Tongue (tissue), 2 donors: Measurements from ENCODE around the gene MRPL10. TPM values are rescaled to one million over a fixed set of nuclear protein-coding genes. Genes with fewer than 3 reads are reported as not detected.

Experiments
- DNase-seq: peaks from one replicate; pipeline ENCODE4 v3.0.0-alpha.2; 2015
- total RNA-seq: library from RNA; depleted of rRNA; stranded (reverse); fragments of >200 nt; gene quantifications from one replicate; pipeline ENCODE4 v1.2.3, GENCODE V29; 2014

Gene MRPL10
- 16.1 TPM for total RNA-seq

DNA sequence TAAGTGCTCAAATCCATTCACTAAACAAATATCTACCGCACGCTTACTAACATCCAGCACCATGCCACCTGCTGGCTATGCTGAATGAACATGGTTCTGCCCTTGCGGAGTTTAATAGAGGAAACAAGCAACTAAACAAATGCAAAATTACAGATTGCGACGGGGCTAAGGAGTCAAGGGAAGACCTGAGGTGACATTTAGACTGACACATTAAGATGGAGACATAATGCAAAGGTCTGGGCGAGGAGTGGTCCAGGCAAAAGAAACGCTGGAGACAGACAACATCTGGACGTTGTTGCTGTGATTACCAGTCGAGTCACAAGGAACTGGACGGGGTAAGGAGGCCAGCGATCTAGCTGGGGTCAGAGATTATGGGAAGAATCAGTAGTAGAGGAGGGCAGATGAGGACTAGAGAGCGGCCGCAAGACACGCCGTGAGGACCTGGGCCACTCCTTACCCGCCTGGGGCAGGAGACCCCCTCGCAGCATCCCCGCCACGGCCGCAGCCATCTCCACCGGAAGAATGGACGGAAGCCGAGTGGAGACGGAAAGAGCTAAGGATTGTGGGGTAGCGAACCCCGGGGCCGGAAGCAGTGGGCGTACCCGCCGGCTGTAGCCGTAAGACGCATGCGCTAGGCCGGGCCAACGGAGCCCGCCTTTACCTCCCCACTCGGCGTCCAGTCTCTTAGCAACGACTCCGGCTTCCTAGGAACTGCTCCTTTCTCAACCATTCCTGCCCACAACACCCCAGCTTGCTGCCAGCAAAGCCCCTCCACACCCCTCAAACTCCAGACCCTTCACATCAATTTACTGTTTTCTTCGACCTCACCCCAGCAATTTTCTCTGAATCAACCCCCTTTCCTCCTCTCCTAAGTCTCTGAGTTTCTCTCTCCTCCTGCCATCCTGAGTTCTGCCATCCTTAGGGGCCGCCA, at the start of gene MRPL10, which contains the start of gene LRRC46:
MRPL10 (minus strand) TSS at position 539 of the 931 bp plus-strand sequence; CDS start at position 509, 30 bp downstream.
LRRC46 (plus strand) TSS at position 668 of the 931 bp plus-strand sequence. CDS start 320 bp downstream, outside the sequence.
- peak; percentile 98 for DNase-seq

DNA sequence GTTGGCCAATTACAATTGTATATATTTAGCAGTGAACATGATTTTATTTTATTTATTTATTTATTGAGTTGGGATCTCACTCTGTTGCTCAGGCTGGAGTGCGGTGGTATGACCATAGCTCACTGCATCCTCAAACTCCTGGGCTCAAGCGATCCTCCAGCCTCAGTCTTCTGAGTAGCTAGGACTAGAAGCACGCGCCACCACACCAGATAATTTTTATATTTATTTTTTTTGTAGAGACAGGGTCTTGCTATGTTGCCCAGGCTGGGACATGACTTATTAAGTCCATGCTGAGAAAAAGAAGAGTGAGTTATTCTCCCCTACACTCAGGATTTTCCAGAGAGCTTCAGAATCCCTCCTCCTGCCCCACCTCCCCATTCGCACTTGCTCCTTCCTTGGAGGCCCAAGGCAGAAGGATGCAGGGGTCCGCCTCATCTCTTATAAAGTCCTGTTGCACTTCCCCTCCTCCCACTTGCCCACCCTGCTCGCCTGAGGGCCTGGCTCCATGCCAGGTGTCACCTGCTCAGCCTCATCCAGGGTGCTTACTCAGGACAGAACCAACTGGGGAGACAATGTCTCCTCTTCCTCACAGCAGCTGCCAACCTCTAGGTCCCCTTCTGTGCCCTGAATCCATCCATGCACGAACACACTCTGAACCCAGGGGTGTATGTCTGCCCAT, 48.6 kb upstream of the MRPL10 start:
- no peak for DNase-seq

DNA sequence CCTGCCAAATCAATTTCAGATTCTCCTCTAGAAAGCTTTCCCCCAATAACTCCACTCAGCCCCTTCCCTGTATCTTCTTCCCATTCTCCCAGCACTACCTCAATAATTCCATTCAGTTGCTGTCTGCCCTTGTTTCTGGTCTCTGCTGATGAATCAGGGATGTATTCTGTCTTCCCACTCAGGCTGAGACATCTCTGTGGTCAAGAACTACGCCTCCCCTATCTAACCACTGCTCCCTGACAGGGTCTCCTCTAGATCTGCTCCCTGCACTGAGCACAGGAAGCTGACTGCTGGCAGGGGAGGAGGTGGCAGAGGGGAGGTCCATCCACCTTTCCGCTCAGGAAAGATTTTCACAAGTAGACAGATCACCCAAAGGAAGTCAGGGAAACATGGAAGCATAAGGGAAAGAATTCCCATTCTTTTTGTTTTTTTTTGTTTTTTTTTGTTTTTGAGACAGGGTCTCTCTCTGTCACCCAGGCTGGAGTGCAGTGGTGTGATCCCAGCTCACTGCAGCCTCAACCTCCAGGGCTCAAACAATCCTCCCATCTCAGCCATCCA, 47.8 kb upstream of the MRPL10 start:
- DNase-seq = no peak

DNA sequence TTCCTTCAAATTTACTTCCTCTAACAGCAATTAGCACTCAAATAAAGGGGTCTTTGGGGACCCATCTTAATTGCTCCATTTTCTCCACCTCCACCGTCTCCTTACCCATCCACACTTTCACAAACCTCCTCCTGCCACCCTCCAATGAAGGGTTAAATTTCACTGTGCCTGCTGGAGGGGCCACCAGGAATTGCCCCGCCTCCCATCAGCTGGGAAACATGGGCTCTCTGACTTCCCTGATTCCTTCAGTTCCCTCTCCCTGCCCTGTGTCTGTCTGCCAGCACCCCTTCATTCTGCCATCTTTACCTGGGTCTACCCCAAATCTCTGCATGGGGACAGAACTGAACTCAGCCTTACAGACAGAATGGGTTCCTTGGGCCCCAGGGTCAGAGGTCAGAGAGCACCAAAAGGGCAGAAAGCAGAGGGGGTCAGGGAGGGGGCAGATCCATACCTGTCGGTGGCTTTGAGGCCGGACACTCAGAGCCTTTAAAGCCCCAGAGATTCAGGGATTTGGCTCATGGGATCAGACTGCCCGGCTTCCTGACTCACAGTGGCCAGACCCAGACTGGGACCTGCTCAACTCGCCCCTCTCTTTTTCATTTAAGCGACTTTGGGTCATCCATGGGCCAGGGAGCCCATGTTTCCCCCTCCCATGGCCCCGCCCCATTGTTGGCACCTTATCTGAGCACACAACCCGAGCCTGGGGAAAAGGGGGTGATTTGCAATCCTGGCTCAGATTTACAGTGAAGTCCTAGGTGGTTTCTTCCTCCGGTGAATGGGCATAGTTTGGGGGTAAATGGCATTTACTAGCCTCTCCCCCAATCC, 47.1 kb upstream of the MRPL10 start:
- no peak for DNase-seq

DNA sequence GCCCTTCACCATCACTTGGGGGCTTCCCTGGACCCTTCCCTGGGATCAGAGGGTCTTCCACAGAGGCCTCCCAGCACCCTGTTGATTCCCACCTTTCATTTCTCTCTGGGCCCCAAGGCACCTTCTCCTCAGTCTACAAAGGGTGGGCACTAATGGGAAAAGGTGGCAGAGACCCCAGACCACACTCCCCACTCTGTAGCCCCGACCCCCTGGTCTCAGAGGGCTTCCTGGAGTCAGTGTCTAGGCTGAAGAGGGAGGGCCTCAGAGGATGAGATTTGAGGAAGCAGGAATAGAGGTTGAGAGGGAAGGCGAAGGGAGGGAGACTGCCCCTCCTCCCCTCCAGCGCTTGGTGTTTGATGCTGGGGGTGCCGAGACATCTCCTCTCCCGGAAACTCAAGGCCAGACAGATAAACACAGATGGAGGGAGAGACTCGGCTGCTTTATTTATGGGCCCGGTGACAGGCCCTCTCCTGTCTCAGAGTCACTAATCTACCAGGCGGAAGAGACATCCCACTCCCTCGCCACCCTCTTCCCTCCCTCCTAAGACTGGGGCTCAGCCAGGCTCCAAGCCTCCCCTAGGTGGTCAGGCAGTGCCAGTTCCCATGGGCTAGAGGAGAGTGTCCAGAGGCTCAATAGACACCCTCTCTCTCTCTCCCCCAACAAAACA, 46.2 kb upstream of the MRPL10 start:
- DNase-seq = no peak

DNA sequence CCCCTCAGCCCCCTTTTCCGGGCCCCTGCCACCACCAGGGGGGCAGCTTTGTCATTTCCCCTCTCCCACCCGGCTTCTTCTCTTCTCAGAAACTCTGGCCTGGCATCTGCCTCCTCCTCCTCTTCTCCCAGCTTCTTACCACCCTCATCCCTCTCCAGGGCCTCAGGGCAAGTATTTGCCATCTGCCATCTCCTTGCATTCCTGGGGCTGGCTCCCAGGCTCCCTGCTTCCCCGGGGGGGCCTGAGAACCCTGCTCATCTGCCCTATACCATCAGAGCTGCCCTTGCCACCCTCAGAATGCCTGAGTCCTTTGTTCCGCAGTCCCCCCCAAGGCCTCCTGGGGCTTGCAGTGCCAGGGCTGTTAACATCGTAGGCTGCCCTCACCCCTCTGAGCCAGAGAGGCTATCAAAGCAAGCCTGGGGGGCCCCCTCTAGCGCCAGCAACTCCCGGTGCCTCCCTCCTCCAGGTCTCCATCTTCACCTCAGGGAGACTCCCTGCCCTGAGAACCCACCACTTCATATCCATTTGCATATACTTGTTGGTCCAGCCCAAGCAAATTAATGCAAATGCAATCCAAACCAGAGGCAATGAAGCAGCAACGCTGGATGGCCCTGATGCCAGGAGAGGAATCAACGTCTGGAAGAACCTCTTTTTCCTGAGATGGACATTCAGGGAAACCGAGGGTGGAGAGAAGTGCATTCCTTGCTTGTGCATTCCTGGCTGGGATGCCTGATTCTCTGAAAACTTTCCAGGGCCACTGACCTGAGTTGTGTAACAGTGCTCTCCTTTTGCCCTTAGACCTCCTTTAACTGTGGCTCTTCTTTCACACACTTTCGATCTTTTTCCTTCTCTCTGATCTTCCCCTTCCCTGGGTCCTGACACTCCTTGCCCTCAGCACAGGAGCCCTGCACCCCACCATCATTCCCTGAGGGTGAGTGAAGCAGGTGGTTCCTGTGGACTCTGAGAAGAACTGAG, 44.0 kb upstream of the MRPL10 start:
- no peak for DNase-seq

DNA sequence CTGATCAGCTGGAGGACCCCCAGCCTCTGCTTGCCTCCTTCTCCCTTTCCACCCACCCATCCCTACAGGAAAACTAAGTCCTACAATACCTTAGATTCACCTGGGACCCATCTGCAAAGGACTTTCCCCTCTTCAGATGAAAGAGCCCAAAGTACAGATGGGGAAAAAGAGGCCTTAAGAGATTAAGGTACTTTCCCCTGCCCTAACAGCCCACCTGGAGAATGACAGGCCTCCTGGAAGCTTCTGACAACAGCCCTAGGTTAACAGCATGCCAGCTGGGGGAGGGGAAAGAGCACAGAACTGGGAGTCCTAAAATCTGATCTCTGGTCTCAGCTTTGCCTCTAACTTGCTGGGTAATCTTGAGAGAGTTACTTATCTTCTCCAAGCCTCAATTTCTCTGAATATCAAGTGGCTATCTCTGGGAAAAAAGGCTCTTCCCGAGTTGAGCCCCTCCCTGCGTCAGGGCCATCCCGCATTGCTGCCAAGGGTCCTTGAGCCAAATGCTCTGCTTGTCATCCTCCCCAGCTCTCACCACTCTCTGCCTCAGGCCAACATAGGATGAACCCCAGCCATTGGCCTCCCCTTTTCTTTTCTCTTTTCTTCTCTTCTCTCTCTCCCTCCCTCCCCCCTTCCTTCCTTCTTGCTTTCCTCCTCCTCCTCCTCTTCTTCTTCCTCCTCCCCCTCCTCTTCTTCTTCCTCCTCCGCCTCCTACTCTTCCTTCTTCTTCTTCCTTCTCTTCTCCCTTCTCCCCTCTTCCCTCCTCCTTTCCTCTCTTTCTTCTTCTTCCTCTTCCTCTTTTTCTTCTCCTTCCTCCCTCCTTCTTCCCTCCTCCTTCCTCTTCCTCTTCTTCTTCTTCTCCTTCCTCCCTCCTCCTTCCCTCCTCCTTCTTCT, 42.1 kb upstream of the MRPL10 start:
- no peak for DNase-seq

DNA sequence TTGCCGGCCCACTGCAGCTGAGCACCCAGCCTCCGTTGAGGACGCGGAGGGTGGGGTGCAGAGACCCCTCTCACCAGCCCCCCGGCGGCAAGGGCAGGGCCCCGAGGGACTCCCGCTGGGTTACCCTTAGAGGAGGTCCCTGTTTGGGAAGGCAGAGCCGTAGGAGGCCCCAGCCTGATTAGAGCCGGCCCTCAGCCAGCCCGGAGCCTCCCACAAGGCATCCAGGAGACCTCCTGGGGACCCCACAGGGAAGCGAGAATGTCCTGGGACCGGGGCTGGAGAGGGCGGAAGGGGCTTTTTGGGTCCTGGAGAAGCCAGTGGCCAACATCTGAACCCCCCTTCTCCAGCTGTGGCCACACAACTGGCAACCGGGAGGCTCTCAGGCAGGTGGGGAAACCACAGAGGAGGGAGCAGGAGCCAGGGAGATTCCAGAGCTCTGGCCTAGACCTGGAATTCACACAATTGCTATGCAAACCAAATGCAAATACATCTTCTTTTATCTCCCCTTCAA, 41.4 kb upstream of the MRPL10 start:
- no peak for DNase-seq

DNA sequence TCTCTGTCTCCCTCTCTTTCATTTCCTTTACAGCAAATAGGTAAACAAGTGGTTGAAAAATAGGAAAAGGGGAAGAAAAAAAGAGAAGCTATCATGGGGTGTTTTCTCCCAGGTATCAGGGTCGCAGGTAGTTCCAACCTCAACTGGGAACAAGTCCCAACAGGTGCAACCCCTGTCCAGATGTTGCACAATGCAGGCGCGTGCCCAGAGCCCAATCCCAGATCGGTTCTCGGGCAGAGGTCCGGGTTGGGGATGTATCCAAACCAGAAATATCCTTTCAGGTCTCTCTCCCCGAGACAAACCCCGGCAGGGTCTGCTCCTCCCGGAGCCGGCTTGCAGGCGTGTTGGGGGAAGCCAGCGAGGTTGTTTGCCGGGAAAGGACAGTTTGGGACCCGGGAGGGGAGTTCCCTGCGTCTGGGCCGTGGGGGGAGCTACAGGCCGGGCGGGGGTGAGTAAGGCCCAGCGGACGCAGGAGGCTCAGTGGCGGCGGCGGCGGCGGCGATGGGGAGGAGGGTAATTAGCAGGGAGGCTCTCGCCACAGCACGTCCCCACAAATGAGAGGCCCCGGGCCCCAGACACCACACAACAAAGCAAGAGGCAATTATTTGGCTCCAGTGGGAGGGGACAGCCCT, 40.8 kb upstream of the MRPL10 start:
- no peak for DNase-seq

DNA sequence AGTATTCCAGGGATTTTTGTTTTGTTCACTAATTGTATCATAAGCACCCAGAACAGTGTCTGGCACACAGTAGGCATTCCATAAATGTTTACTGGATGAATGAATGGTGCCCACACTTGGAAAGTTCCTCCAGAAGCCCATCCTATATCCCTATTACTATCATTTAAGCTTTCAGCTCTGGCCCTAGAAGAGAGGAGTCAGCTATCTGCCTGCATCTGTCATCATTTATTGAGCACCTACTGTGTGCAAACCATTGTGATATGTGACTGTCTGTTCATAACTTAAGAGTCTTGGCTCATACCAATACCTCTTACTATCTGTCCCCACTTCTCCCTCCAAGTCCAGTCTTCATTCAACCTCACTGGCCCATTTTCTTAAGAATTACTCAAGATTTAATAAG, 39.7 kb upstream of the MRPL10 start:
- DNase-seq = no peak

DNA sequence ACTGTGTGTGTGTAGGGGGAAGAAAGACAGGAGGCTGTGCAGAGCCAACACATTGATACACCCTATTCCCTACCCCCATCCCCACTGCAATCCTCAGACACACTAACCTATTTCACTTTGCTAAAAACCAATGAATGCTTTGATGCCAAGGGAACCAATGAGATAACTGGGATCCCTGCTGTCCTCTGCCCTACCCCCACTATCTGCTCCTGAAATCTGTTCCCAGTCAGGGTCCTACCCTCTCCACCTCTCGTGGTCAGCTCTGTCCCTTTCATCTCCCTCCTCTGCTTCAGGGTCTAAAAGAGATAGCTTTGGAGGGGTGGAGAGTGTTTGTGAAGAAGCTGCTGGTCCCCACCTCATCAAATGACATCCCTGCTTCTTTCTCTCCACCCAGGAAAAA, 38.7 kb upstream of the MRPL10 start:
- no peak for DNase-seq

DNA sequence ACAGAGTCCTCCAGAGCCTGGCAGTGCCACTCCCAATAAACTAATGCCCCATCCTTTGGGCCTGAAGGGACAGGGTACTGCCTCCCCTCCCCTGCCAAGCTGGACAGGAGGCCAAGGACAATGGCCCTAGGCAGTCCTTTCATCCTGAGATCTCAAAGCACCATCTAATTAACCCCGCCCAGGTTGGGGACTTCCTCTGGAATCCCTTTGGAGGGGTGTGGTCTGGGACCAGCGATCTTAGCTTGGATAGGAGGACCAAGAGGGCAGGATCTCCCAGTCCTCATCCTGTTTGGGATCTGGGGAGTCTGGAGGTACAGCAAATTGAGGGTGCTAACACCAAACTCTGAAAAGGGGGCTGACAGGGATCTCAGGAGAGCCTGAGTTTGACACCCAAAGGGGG, 37.8 kb upstream of the MRPL10 start:
- DNase-seq = no peak

DNA sequence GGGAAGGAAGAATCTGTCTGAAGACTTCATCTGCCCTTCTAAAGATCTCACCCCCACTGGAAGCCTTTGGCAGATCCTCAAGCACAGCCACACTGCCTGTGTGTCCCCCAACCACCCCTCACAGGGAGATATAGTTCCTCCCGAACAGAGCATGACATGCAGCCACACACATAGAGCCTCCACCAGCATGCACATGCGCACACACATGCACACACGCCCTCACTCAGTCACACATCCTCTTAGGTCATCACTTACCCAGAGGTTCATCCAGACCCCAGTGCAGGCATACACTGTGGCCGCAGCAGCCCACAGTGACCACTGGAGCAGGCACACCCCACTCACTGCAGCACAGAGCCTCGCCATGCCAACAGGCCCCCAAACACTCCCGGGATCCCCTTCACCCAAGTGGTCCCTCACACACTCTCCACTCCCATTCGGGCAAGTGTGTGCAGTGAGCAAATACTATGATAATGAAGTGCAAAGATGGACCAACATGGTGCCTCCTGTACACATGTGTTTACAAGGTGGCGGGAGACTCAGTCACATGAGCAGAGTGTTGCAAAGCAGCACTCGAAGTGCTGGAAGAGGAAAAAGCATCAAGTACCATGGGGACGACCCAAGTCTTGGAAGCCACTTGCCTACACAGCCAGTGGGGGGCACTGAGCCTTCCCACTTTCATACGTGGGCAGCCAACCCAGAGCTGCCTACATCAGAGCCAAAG, 36.6 kb upstream of the MRPL10 start:
- no peak for DNase-seq

DNA sequence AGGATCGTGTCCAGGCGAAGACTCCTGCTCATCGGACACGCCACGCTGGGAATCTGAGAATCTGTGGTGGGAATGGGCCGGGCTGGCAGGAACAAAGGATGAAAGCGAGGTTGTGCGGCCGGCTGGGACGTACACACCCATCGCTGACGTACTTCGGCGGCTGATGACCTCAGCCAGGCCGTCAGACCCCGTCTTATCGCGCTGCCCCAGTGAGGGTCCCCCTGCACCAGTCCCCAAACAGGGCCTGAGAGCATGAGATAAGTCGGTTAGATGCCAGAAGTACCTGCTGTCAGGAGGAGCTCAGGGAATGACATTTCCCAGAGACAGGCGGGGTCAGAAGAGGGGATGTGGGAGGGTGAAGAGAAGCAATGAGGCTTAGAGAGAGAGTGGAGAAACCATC, 35.6 kb upstream of the MRPL10 start:
- DNase-seq = no peak

DNA sequence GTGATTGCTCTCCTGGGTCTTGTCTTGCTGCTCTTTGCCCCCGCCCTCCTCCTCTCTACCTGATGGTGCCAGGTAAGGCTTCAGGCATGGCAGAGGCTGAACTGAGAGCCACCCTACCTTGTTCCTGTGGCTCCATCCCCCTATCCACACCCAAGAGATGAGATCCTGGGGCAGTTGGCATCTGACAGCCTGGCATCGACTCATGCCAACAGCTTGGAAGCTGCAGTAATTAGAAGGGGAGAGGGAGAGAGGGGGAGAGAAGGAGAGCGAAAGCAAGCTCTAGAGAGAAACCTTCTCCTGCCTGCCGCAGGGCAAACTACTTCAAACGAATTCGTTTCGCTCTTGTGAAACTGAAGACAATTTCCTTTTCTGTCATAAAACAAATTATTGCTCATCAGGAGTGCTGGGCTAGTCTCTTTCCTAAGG, 33.5 kb upstream of the MRPL10 start:
- DNase-seq = no peak

DNA sequence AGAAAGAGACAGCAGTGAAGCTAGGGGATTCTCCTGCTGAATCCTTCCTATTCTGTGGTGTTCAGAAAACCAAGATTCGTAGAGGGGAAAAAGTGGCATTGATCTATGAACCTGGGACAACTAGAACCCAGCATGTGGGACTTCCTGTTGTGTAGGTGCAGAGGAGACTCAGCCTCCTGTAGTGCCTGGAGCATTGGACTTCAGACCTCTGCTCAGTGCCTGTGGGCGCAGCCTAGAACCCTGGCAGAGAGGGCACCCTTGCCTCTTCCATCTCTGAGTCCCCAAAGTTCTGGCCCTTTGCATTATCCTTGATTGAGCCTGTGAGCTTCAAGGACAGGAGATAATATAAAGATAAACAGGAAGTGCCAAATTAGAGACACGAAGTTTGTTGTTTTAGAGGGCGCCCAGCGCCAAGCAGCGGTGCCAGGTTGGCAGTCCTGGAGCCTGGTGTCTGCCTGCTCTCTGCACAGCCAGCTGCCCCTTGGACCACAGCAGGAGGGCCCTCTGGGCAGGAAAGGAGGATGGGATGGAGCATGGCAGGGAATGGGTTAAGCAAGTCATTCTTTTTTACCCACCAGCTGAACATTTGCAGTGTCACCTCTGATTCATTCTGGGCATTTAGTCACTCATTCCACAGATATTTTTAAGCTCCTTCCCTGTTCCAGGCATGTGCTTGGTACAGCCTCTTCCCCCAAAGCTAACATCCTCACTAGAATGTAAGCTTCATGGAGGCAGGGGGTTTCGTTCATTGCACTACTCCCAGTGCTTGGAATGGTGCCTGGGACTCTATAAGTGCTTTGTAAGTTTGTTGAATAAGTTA, 31.5 kb upstream of the MRPL10 start:
- no peak for DNase-seq

DNA sequence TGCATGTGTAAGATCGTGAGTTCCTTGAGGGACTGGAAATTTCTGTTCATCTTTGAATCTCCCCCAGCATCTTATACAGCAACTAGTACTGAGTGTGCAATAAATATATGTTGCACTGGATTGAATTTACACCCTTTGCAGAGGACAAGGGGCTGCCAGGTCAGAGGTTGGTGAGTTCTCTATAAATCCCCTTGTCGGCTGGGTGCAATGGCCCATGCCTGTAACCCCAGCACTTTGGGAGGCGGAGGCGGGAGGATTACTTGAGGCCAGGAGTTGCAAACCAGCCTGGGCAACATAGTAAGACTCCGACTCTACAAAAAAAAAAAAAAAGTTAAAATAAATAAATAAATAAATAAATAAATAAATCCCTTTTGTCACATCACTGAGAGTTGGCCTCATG, 29.0 kb upstream of the MRPL10 start:
- DNase-seq = no peak
